AG04449 (cell line): ENCODE data around the gene SPAG5.

ENCODE experiments used
- CTCF ChIA-PET: fragments of 350-600 bp; formaldehyde crosslinking; extraction: SDS; loops from one replicate; lab custom pipeline; 2021; ENCODE audit warnings: antibody characterized with exemption; lab: Yijun Ruan, JAX
- POLR2A ChIA-PET: fragments of 400-600, 350-600 bp; formaldehyde crosslinking; extraction: SDS; loops from one replicate; lab custom pipeline; 2020; ENCODE audit warnings: antibody characterized with exemption, inconsistent platforms; lab: Yijun Ruan, JAX
- DNase-seq: peaks from one replicate; pipeline ENCODE4 v3.0.0-alpha.2; 2010; ENCODE audit warnings: low read depth, low spot score
- H3K4me3 ChIP-seq: 2 replicates; pipeline ENCODE4 v1.5.1; 2011; ENCODE audit warnings: low read depth, mild to moderate bottlenecking, control low read depth, low read length
- CTCF ChIP-seq: IDR thresholded peaks from one replicate; pipeline ENCODE4 v1.5.1; 2011; ENCODE audit warnings: mild to moderate bottlenecking, moderate library complexity, low read length, control low read depth, inconsistent platforms; ENCODE audit not compliant: insufficient read depth; ENCODE audit errors: missing control alignments

The SPAG5 gene

GRCh38 chr17:28570716-28571360 lies 28.0 kb downstream of the SPAG5 start:
- DNase-seq, result no peak
- peak overlapping the region; percentile 88 for H3K4me3 ChIP-seq
- CTCF ChIA-PET, result interaction anchor here (1.1 to 5.8 kb wide), 8 partner anchors 8 to 76 kb away, joined by 3 to 38 read pairs (median 4); no protein-coding TSS in a partner anchor
- POLR2A ChIA-PET, result interaction anchor here (0.7 to 1.3 kb wide), 6 partner anchors 18 to 39 kb away, joined by 3 to 6 read pairs (median 4); partner anchors contain the start of genes SPAG5 and UNC119
- no peak for TF ChIP-seq CTCF

- no peak for TF ChIP-seq CTCF
- ChIA-PET CTCF (interaction anchor here (1.1 to 5.8 kb wide), 3 partner anchors 21 to 74 kb away, joined by 3 to 38 read pairs (median 12); no protein-coding TSS in a partner anchor), POLR2A (no interaction called here)
- DNase-seq, result no peak
- no peak overlapping the region for H3K4me3 ChIP-seq
Measured at GRCh38 chr17:28569446-28569845, 29.4 kb downstream of the SPAG5 start.

- POLR2A ChIA-PET, result no interaction called here
- no peak for TF ChIP-seq CTCF
- no peak for DNase-seq
- no peak overlapping the region for H3K4me3 ChIP-seq
- CTCF ChIA-PET, result interaction anchor here (0.5 to 5.8 kb wide), 3 partner anchors 8 to 26 kb away, joined by 3 to 38 read pairs (median 3); no protein-coding TSS in a partner anchor
Measured at GRCh38 chr17:28567604-28568003, 31.2 kb downstream of the SPAG5 start.

- no peak for TF ChIP-seq CTCF
- peak; percentile 23 for DNase-seq
- H3K4me3 ChIP-seq, result no peak overlapping the region
- ChIA-PET CTCF (interaction anchor here (1.0 kb wide), 1 partner anchor 29 kb away, joined by 6 read pairs; no protein-coding TSS in a partner anchor), POLR2A (no interaction called here)
Measured at GRCh38 chr17:28563475-28563874, 35.4 kb downstream of the SPAG5 start.

- ChIA-PET POLR2A (no interaction called here), CTCF (interaction anchor here (1.1 to 1.5 kb wide), 3 partner anchors 14 to 61 kb away, joined by 3 to 4 read pairs (median 4); no protein-coding TSS in a partner anchor)
- no peak overlapping the region for H3K4me3 ChIP-seq
- no peak for DNase-seq
- TF ChIP-seq CTCF, result no peak
Measured at GRCh38 chr17:28555022-28555421, 43.8 kb downstream of the SPAG5 start.

GRCh38 chr17:28554565-28554964 lies 44.3 kb downstream of the SPAG5 start:
- DNase-seq, result no peak
- no peak for TF ChIP-seq CTCF
- no peak overlapping the region for H3K4me3 ChIP-seq
- ChIA-PET POLR2A (no interaction called here), CTCF (interaction anchor here (1.1 to 1.5 kb wide), 3 partner anchors 13 to 60 kb away, joined by 3 to 4 read pairs (median 4); no protein-coding TSS in a partner anchor)
